ENCODE measurements around the gene AURKB. TPM values are rescaled to one million over a fixed set of nuclear protein-coding genes. Genes with fewer than 3 reads are reported as not detected.
A peak's percentile ranks its signal among the peaks of the same experiment; 100 is the strongest.

The AURKB gene
- total and polyA plus RNA-seq, 4 donors: 2.1 to 5.7 (median 3.7) TPM

DNA sequence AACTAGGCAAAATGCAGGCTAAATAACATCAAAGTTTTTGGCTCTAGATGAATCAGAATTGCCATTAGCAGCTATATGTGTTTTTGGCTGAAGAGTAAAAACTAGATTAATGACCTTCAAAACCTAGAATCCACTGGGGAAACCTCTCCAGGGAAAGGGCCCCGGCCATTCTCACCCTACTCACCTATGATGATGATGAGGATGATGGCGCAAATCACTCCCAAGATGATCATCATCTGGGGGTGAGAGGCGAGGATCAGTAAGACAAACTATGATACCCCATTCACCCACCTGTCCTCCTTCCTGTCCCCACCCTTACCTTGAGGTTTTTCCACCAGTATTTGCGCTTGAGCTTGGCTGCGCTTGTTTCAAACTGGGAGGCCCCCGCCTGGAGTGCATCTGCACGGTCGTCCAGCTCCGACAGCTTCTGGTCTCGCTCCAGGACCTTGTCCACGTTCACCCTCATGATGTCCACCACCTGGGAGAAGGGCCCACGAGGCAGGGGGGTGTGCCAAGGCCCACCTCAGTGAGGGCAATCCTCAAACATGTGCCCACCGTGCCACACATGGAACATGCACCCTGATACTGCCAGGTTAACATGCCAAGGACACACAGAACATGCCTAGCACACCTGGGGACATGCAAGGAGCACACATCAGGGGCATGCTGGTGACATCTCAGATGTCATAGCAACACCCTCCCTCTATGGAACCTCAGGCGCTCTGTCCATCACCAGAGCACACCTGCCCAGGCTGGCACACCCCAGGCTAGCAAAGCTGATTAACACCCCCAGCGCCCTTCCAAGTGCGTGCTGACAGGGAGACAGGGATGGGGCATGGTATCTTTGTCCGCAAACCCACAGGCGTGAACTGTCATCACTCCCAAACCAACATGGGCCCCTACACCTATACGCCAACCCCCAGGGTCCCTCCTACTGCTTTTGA, 48.8 kb downstream of the AURKB start:
- Histone ChIP-seq H3K27ac (ENCODE audit: low read depth in 1 of 2, low read length in 1 of 2) (peak overlapping the region; percentile 91 to 100), H3K9ac (ENCODE audit: insufficient read depth in 1 of 2, low read length in 2 of 2) (peak overlapping the region; percentile 84 to 91), H3K36me3 (ENCODE audit: control insufficient read depth in 4 of 4, insufficient read depth in 4 of 4, low read length in 4 of 4) (peaks cover 3 to 26% (median 14%) of the 10 kb centered on the region in 4 donors), H3K4me1 (ENCODE audit: control insufficient read depth in 5 of 5, insufficient read depth in 5 of 5, low read length in 5 of 5) (peaks cover 10 to 43% (median 21%) of the 10 kb centered on the region in 5 donors), H3K27me3 (ENCODE audit: control insufficient read depth in 3 of 3, insufficient read depth in 3 of 3, low read length in 2 of 3) (no peaks in the 10 kb centered on the region), H3K4me3 (peak overlapping the region; percentile 99), H3K9me3 (ENCODE audit: control insufficient read depth in 4 of 4, insufficient read depth in 3 of 4, low read length in 3 of 4) (no peaks in the 10 kb centered on the region)
- TF ChIP-seq, protein P1, sequence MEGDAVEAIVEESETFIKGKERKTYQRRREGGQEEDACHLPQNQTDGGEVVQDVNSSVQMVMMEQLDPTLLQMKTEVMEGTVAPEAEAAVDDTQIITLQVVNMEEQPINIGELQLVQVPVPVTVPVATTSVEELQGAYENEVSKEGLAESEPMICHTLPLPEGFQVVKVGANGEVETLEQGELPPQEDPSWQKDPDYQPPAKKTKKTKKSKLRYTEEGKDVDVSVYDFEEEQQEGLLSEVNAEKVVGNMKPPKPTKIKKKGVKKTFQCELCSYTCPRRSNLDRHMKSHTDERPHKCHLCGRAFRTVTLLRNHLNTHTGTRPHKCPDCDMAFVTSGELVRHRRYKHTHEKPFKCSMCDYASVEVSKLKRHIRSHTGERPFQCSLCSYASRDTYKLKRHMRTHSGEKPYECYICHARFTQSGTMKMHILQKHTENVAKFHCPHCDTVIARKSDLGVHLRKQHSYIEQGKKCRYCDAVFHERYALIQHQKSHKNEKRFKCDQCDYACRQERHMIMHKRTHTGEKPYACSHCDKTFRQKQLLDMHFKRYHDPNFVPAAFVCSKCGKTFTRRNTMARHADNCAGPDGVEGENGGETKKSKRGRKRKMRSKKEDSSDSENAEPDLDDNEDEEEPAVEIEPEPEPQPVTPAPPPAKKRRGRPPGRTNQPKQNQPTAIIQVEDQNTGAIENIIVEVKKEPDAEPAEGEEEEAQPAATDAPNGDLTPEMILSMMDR (IDR thresholded peaks at IDR 0.05; ENCODE audit: control extremely low read depth, extremely low read depth): no peak
- DNase-seq (peak in 1 of 3 donors; percentile 36), ATAC-seq (ENCODE audit: insufficient read depth, low FRiP score) (no peak)
- 57 to 76% methylated on average over 19 of the region's 19 CpGs for WGBS, 2 donors

DNA sequence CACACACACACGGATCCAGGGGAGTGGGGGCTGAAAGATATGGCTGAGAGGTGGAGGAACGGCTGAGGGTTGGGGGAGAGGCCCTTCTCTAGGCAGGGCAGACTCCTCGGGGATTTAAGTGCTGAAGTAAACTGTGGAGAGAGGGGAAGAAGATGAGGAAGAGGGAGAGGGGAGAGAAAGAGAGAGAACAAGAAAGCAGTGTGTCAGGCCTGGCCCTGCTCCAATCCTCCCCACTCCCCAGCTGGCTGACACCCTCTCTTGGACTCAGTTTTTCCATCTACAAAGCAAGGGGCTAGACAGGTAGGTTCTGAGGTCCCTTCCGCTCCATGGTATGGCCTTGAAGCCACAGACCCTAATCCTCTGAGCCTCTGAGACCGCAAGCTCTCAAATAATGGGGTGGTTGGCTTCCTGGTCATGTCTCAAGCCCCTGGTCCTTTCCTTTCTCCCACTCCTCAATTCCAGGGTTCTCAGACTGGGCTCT, 49.6 kb downstream of the AURKB start:
- peak overlapping the region; percentile 6 to 30 for H3K27ac ChIP-seq (ENCODE audit: low read depth in 1 of 2, low read length in 1 of 2)
- peaks cover 3 to 26% (median 14%) of the 10 kb centered on the region in 4 donors for H3K36me3 ChIP-seq (ENCODE audit: control insufficient read depth in 4 of 4, insufficient read depth in 4 of 4, low read length in 4 of 4)
- TF ChIP-seq, protein P1 (IDR thresholded peaks at IDR 0.05; ENCODE audit: control extremely low read depth, extremely low read depth): no peak
- peaks cover 10 to 46% (median 22%) of the 10 kb centered on the region in 5 donors for H3K4me1 ChIP-seq (ENCODE audit: control insufficient read depth in 5 of 5, insufficient read depth in 5 of 5, low read length in 5 of 5)
- no peak for DNase-seq
- WGBS, 2 donors: 56 to 60% methylated on average over 5 of the region's 5 CpGs
- H3K27me3 ChIP-seq (ENCODE audit: control insufficient read depth in 3 of 3, insufficient read depth in 3 of 3, low read length in 2 of 3): no peaks in the 10 kb centered on the region
- no peak overlapping the region for H3K4me3 ChIP-seq
- H3K9me3 ChIP-seq (ENCODE audit: control insufficient read depth in 4 of 4, insufficient read depth in 3 of 4, low read length in 3 of 4): no peaks in the 10 kb centered on the region
- no peak overlapping the region for H3K9ac ChIP-seq (ENCODE audit: insufficient read depth in 1 of 2, low read length in 2 of 2)
- ATAC-seq (ENCODE audit: insufficient read depth, low FRiP score): no peak

DNA sequence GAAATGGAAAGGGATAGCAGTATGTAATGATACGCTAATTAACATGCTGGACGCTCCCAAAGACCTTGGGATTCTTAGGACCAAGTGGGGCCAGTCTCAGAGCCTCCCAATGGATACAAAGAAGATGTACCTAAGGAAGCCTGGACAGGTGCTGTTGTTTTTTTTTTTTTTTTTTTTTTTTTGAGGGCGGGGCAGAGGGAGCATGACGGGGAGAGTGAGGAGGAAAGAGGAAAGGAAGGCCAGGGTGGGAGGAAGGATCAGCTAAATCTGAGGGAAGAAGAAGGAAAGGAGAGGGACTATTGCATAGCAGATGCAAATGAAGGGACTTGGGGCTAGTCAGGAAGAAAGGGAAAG, 50.2 kb downstream of the AURKB start:
- no peaks in the 10 kb centered on the region for H3K9me3 ChIP-seq (ENCODE audit: control insufficient read depth in 4 of 4, insufficient read depth in 3 of 4, low read length in 3 of 4)
- 64 to 68% methylated on average over 3 to 4 of the region's 4 CpGs for WGBS, 2 donors
- ATAC-seq (ENCODE audit: insufficient read depth, low FRiP score): no peak
- peaks cover 3 to 26% (median 14%) of the 10 kb centered on the region in 4 donors for H3K36me3 ChIP-seq (ENCODE audit: control insufficient read depth in 4 of 4, insufficient read depth in 4 of 4, low read length in 4 of 4)
- TF ChIP-seq, protein P1 (IDR thresholded peaks at IDR 0.05; ENCODE audit: control extremely low read depth, extremely low read depth): no peak
- H3K27ac ChIP-seq (ENCODE audit: low read depth in 1 of 2, low read length in 1 of 2): no peak overlapping the region
- no peak overlapping the region for H3K4me3 ChIP-seq
- H3K27me3 ChIP-seq (ENCODE audit: control insufficient read depth in 3 of 3, insufficient read depth in 3 of 3, low read length in 2 of 3): no peaks in the 10 kb centered on the region
- H3K4me1 ChIP-seq (ENCODE audit: control insufficient read depth in 5 of 5, insufficient read depth in 5 of 5, low read length in 5 of 5): peaks cover 10 to 52% (median 28%) of the 10 kb centered on the region in 5 donors
- DNase-seq: no peak
- no peak overlapping the region for H3K9ac ChIP-seq (ENCODE audit: insufficient read depth in 1 of 2, low read length in 2 of 2)
